ENCODE measurements around the gene TSPEAR.
A peak's percentile ranks its signal among the peaks of the same experiment; 100 is the strongest.

Gene TSPEAR

GRCh38 chr21:44718093-44718492 lies 6.7 kb upstream of the TSPEAR start:
- DNase-seq: no peak

- no peak for DNase-seq
Measured at GRCh38 chr21:44716984-44717383, 5.6 kb upstream of the TSPEAR start.

- no peak for DNase-seq
Measured at GRCh38 chr21:44714905-44715304, 3.5 kb upstream of the TSPEAR start.

GRCh38 chr21:44713846-44714245 lies 2.5 kb upstream of the TSPEAR start:
- DNase-seq: no peak

GRCh38 chr21:44713130-44713529 lies 1.8 kb upstream of the TSPEAR start:
- no peak for DNase-seq

GRCh38 chr21:44712203-44713028 lies 1.0 kb upstream of the TSPEAR start:
- DNase-seq: no peak

- DNase-seq: peak; percentile 64
Measured at GRCh38 chr21:44710756-44711326, 531 bp downstream of the TSPEAR start.

- DNase-seq: no peak
Measured at GRCh38 chr21:44710294-44710665, 1.1 kb downstream of the TSPEAR start.

- no peak for DNase-seq
Measured at GRCh38 chr21:44709426-44710293, 1.7 kb downstream of the TSPEAR start.

- no peak for DNase-seq
Measured at GRCh38 chr21:44708866-44709425, 2.4 kb downstream of the TSPEAR start.

- no peak for DNase-seq
Measured at GRCh38 chr21:44708213-44708865, 3.0 kb downstream of the TSPEAR start.

GRCh38 chr21:44706706-44707581 lies 4.4 kb downstream of the TSPEAR start:
- DNase-seq: no peak

GRCh38 chr21:44706026-44706705 lies 5.2 kb downstream of the TSPEAR start:
- DNase-seq: no peak

- no peak for DNase-seq
Measured at GRCh38 chr21:44704636-44705001, 6.8 kb downstream of the TSPEAR start.

- DNase-seq: no peak
Measured at GRCh38 chr21:44703731-44704635, 7.4 kb downstream of the TSPEAR start.

GRCh38 chr21:44702973-44703730 lies 8.2 kb downstream of the TSPEAR start:
- no peak for DNase-seq

- no peak for DNase-seq
Measured at GRCh38 chr21:44702111-44702972, 9.0 kb downstream of the TSPEAR start.

GRCh38 chr21:44701541-44701940 lies 9.8 kb downstream of the TSPEAR start:
- DNase-seq: no peak

Measured in NCI-H748 treated with DMSO at 0.1 percent for 48 hours (cell line).